HG03432 (cell line): Measurements from ENCODE around the gene HOXD8.
A peak's percentile ranks its signal among the peaks of the same experiment; 100 is the strongest.

Experiments used
- ATAC-seq: cut with Tn5 transposase; IDR thresholded peaks from one replicate; pipeline ENCODE4 v1.9.1; 2021; ENCODE audit warnings: mild to moderate bottlenecking, moderate library complexity; ENCODE audit not compliant: unreplicated experiment

The HOXD8 gene

DNA sequence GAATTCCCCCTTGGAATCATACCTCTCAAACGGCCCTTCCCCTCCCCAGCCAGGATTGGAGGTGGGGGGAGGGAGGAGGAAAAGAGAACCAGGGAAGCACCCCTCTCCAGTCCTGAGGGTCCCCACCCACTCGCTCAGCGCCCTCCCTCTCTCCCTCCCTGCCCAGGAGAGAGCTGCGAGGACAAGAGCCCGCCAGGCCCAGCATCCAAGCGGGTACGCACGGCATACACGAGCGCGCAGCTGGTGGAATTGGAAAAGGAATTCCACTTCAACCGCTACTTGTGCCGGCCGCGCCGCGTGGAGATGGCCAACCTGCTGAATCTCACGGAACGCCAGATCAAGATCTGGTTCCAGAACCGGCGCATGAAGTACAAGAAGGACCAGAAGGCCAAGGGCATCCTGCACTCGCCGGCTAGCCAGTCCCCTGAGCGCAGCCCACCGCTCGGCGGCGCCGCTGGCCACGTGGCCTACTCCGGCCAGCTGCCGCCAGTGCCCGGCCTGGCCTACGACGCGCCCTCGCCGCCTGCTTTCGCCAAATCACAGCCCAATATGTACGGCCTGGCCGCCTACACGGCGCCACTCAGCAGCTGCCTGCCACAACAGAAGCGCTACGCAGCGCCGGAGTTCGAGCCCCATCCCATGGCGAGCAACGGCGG is 42.0 kb downstream of the HOXD8 start:
- no peak for ATAC-seq

GRCh38 chr2:176172007-176172894 is 42.7 kb downstream of the HOXD8 start:
- no peak for ATAC-seq

- no peak for ATAC-seq
These were observed 43.5 kb downstream of the HOXD8 start for GRCh38 chr2:176172895-176173566.

GRCh38 chr2:176173567-176174381 is 44.3 kb downstream of the HOXD8 start:
- no peak for ATAC-seq

DNA sequence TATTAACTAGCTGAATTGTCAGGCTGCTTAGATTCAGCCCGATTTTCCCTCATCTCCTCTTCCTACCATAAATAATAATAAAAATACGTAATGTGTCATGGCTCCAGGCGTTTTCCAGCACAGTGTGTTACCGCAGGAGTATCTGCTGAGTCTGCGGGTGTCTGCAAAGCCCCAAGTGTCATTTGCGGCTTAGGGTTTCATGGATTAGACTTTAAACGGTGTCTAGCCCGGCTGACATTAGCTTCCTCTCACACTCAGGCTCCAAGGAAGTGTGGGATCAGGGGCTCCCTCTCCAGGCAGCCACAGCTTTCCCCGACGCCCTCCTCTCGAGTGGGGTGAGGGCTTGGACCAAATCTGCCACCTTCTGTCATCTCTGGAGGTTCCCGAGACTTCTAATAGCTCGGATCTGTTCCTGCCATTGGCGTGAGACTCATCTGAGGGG is 44.9 kb downstream of the HOXD8 start:
- no peak for ATAC-seq

DNA sequence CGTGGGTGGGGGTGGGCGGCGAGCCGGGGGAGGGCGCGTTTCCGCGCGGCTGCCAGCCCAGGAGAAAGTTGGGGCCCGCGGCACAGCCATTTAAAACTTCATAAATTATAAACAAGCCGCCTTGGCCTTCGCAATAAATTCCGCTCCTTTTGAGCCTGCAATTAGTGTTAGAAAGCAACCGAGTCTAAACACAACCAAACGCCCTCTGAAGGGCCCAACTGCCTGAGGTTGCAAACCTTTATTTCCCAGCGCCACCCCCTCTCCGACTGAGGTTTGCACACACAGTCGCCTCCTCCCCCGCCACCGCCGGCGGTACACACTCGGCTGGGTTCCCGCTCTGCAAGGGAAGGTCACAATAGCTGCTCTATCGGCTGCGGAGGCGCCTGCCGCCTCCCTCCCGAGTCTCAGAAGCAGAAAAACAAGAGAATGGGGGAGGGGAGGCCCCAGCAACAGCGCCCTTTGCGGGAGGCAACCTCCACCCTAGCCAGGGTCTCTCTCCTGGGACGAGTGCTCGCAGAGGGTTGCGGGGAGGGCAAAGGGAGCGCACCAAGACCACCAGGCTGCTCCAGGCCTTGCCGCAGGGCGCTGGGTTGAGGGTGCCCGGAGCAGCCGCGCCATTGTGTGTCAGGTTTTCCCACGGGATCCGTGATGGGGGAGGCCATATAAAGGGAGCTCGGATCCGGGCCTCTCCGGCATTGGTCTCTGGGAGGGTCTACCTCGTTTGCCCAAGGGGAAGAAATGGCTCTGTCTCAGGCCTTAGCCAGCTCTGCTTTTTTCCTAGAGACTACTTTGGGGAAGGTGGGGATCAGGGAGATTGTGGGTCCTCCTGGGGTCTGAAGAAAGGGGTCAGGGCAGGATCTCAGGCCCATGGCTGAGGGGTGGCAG is 45.6 kb downstream of the HOXD8 start:
- ATAC-seq = no peak

DNA sequence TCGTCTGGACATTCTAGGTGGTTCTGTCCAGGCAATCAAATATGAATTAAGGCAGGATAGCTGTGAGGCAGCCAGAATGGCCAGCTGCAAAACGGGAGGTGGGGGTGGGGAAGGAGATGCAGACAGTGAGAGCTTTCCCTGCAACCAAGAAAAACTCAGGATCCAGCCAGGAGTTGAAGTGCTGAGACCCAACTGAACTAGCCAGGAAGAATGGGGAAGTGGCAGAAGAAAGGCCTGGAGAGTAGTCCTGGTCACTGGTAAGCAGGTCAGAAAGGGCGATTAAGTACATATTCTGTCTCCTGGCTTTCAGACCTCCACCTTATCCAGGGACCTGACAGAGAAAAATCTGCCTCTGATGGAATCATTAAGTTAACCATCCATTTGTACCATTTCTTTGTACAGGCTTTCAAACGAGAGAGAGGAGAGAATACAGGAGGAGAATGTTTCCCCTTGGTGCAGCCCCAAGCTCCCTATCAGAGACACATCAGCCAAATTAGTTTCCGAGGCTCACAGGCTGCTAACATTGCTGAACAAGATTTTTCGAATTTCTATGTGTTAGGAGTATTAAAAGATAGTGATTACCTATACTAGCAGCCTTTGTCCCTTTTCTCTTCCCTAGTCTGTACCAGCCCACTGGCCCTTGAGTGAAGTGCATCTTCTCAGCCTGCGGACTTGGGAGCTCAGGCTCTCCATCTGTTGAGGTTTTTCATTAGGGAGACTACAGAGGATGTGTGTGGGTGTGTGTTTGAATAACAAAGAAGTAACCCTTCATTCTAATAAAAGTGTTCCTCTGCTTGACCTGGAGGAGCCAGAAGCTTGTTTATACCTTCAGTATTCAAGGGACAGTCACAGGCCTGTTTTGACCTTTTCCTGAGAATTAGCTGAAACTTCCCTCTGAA is 46.5 kb downstream of the HOXD8 start:
- ATAC-seq = no peak

DNA sequence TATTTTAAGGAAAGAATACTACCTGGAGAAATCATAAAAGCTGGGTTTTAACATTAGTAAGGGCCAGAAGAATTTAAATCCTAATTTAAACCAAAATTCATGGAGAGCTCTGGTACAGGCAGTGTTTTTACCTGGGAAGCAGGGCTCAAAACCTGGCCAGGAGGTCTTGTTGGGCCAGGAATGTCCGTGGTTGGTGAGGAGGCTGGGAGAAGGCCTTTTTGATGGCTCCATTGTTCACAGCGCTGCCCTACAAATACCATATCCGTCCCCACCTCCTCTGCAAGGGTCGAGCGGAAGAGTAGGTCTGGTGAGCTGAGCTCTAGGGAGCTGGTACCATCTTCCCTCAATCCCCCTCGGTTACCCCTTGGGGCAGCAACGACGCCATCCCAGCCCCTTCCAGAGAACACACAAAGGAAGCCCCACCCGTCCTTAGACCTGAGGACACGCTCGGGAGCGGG is 48.1 kb downstream of the HOXD8 start:
- peak; percentile 24 for ATAC-seq

DNA sequence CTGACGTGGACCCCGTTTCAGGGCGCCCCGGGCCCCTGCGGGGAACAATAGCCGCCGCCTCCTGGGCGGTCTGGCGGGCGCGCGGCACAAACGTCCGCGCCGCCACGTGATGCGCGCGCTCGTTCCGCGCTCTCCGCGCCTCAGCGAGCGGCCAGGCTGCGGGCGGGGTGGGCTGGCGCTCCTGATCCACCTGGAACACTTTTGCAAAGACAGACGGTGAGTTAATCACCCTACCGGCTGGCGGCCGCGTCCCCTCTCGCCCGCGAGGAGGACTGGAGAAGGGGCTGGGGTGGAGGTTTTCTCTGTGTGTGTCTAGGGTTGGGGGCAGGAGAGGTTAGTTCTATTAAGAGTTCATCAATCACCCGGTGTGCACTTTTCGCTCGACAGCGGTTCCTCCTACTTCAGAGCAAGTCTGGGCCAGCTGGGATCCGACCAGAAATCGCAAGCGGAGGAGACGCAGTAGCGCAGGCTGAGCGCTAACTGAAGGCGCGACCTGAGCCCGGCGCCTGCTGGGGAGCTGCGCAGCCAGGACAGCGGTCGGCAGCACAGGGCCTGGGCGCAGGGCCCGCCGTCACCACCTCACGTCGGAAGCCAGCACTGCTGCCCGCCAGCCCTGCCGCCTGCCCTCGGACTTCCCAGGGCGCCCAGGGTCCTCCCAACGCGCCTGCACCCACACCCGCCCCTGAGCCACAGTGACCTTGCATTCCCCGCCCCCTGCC is 48.7 kb downstream of the HOXD8 start:
- ATAC-seq = peak; percentile 51

- ATAC-seq = no peak
These were observed 49.3 kb downstream of the HOXD8 start for GRCh38 chr2:176178757-176179295.

- ATAC-seq = no peak
These were observed 52.0 kb downstream of the HOXD8 start for GRCh38 chr2:176181551-176181950.
